DOHH2 (cell line): ENCODE measurements around the gene KDM6B.

Source experiments
- H3F3A ChIP-seq: fragments of 200-600 bp; sonication (generic), shearing (Covaris generic); 2 replicates; pipeline ENCODE4 v1.6.0; 2016; ENCODE audit warnings: antibody characterized with exemption, mild to moderate bottlenecking; ENCODE audit not compliant: control insufficient read depth, insufficient read depth
- H3K27ac ChIP-seq: fragments of 200-600 bp; sonication (generic); 2 replicates; pipeline ENCODE4 v1.5.1; 2014; ENCODE audit warnings: low read depth, mild to moderate bottlenecking, low read length, moderate library complexity
- H3K27me3 ChIP-seq: fragments of 200-600 bp; sonication (generic); 2 replicates; pipeline ENCODE4 v1.6.1; 2014; ENCODE audit warnings: mild to moderate bottlenecking, low read length, mixed read lengths; ENCODE audit not compliant: control insufficient read depth
- H3K36me3 ChIP-seq: fragments of 200-600 bp; sonication (generic); 2 replicates; pipeline ENCODE4 v1.6.1; 2014; ENCODE audit warnings: mild to moderate bottlenecking, low read length, moderate library complexity, mixed read lengths; ENCODE audit not compliant: control insufficient read depth
- H3K4me1 ChIP-seq: fragments of 200-600 bp; sonication (generic); 2 replicates; pipeline ENCODE4 v1.6.1; 2014; ENCODE audit warnings: mild to moderate bottlenecking, low read length, mixed read lengths; ENCODE audit not compliant: control insufficient read depth
- H3K4me2 ChIP-seq: fragments of 200-600 bp; sonication (generic); 2 replicates; pipeline ENCODE4 v1.6.0; 2014; ENCODE audit warnings: mild to moderate bottlenecking, low read length, moderate library complexity
- H3K4me3 ChIP-seq: fragments of 200-600 bp; sonication (generic); 2 replicates; pipeline ENCODE4 v1.5.1; 2014; ENCODE audit warnings: mild to moderate bottlenecking, low read length, mixed read lengths
- H3K79me2 ChIP-seq: fragments of 200-600 bp; sonication (generic); 2 replicates; pipeline ENCODE4 v1.6.1; 2014; ENCODE audit warnings: mild to moderate bottlenecking, low read length, mixed read lengths; ENCODE audit not compliant: control insufficient read depth
- H3K9me2 ChIP-seq: fragments of 200-600 bp; sonication (generic); replicated peaks from 2 replicates; pipeline ENCODE4 v1.6.1; 2014; ENCODE audit warnings: mild to moderate bottlenecking, low read length, mixed read lengths; ENCODE audit not compliant: control insufficient read depth
- H3K9me3 ChIP-seq: fragments of 200-600 bp; sonication (generic); 2 replicates; pipeline ENCODE4 v1.6.1; 2014; ENCODE audit warnings: antibody characterized with exemption, low read length, mixed read lengths; ENCODE audit not compliant: control insufficient read depth, insufficient read depth
- H4K20me1 ChIP-seq: fragments of 200-600 bp; sonication (generic); 2 replicates; pipeline ENCODE4 v1.6.0; 2014; ENCODE audit warnings: low read depth, mild to moderate bottlenecking, antibody characterized with exemption, low read length, moderate library complexity; ENCODE audit not compliant: control insufficient read depth, insufficient read depth
- CTCF ChIP-seq: fragments of 200-600 bp; sonication (generic); IDR thresholded peaks from one replicate; pipeline ENCODE4 v1.5.1; 2014; ENCODE audit warnings: antibody characterized with exemption, mild to moderate bottlenecking, low read depth, low read length; ENCODE audit not compliant: poor library complexity, severe bottlenecking
- EZH2phosphoT487 ChIP-seq: fragments of 200-600 bp; sonication (generic); IDR thresholded peaks from 2 replicates; pipeline ENCODE4 v1.6.1; 2017; ENCODE audit warnings: borderline replicate concordance, mild to moderate bottlenecking, antibody characterized with exemption, low read length, moderate library complexity, mixed read lengths

KDM6B gene

GRCh38 chr17:7848739-7849129 is 14.7 kb downstream of the KDM6B start:
- no peaks in the 10 kb centered on the region for H3K27me3 ChIP-seq
- peaks cover 19% of the 10 kb centered on the region for H3F3A ChIP-seq
- H3K4me1 ChIP-seq = peaks cover 32% of the 10 kb centered on the region
- H3K79me2 ChIP-seq = peaks cover 51% of the 10 kb centered on the region
- no peak overlapping the region for H3K27ac ChIP-seq
- H3K4me2 ChIP-seq = no peak overlapping the region
- H3K9me3 ChIP-seq = no peaks in the 10 kb centered on the region
- peaks cover 14% of the 10 kb centered on the region; the same call in 1 of the 2 replicates for H4K20me1 ChIP-seq
- H3K36me3 ChIP-seq = peaks cover 86% of the 10 kb centered on the region
- H3K4me3 ChIP-seq = no peak overlapping the region
- H3K9me2 ChIP-seq = no peaks in the 10 kb centered on the region
- TF ChIP-seq EZH2phosphoT487 = no peak
- TF ChIP-seq CTCF = no peak

- H3K4me2 ChIP-seq = no peak overlapping the region
- no peaks in the 10 kb centered on the region for H3K9me3 ChIP-seq
- peaks cover 14% of the 10 kb centered on the region; the same call in 1 of the 2 replicates for H4K20me1 ChIP-seq
- no peak overlapping the region for H3K27ac ChIP-seq
- H3K36me3 ChIP-seq = peaks cover 87% of the 10 kb centered on the region
- no peaks in the 10 kb centered on the region for H3K9me2 ChIP-seq
- no peak overlapping the region for H3K4me3 ChIP-seq
- peaks cover 23% of the 10 kb centered on the region for H3F3A ChIP-seq
- H3K27me3 ChIP-seq = no peaks in the 10 kb centered on the region
- no peak for TF ChIP-seq EZH2phosphoT487
- no peak for TF ChIP-seq CTCF
- peaks cover 48% of the 10 kb centered on the region for H3K79me2 ChIP-seq
- peaks cover 32% of the 10 kb centered on the region for H3K4me1 ChIP-seq
These were observed 15.2 kb downstream of the KDM6B start for GRCh38 chr17:7849130-7849750.

GRCh38 chr17:7849751-7850504 is 15.9 kb downstream of the KDM6B start:
- Histone ChIP-seq H3K4me1 (peaks cover 31% of the 10 kb centered on the region), H3K79me2 (peaks cover 41% of the 10 kb centered on the region), H3K4me2 (peak overlapping the region; percentile 76), H3F3A (peaks cover 28% of the 10 kb centered on the region), H3K27me3 (no peaks in the 10 kb centered on the region), H3K36me3 (peaks cover 82% of the 10 kb centered on the region), H4K20me1 (peaks cover 13% of the 10 kb centered on the region; the same call in 1 of the 2 replicates), H3K27ac (0 out of 2 replicates have a peak overlapping the region, but pooled peaks have one; percentile 27), H3K4me3 (no peak overlapping the region), H3K9me3 (no peaks in the 10 kb centered on the region), H3K9me2 (no peaks in the 10 kb centered on the region)
- no peak for TF ChIP-seq CTCF
- no peak for TF ChIP-seq EZH2phosphoT487
